GM12874 (cell line): ENCODE results near the gene GMEB2.

ENCODE experiments used
- CTCF ChIP-seq: IDR thresholded peaks from 2 replicates; pipeline ENCODE4 v1.5.1; 2011; ENCODE audit warnings: low read depth, mild to moderate bottlenecking, control low read depth, low read length, moderate library complexity; ENCODE audit not compliant: insufficient read depth

GMEB2 gene

GRCh38 chr20:63574829-63575743, 51.8 kb downstream of the GMEB2 start:
- no peak for TF ChIP-seq CTCF

GRCh38 chr20:63574156-63574828, 52.6 kb downstream of the GMEB2 start, which contains the start of gene HELZ2:
Gene HELZ2 (minus strand): TSS chr20:63574239. CDS start chr20:63572385, 1,854 bp downstream.
- no peak for TF ChIP-seq CTCF

- TF ChIP-seq CTCF = no peak
These were observed 53.2 kb downstream of the GMEB2 start for GRCh38 chr20:63573647-63574131.

- TF ChIP-seq CTCF = peak; percentile 25; the same call in 1 of the 2 replicates
These were observed 53.9 kb downstream of the GMEB2 start for GRCh38 chr20:63572788-63573646.

GRCh38 chr20:63572071-63572787, 54.7 kb downstream of the GMEB2 start:
- TF ChIP-seq CTCF = no peak

- TF ChIP-seq CTCF = no peak
These were observed 56.4 kb downstream of the GMEB2 start for GRCh38 chr20:63570281-63571086.
